IMR-90 (cell line): ENCODE measurements around the gene JAK1. TPM values are rescaled to one million over a fixed set of nuclear protein-coding genes. Genes with fewer than 3 reads are reported as not detected.

Source experiments
- ATAC-seq: fragments of 200-7000 bp; cut with Tn5 transposase; 2 replicates; pipeline ENCODE4 v1.9.1; 2020; ENCODE audit warnings: low read depth, mild to moderate bottlenecking, moderate library complexity
- BruUV-seq: library from RNA; stranded (reverse); fragments of 400-500 nt; replicated peaks from 2 replicates; lab custom pipeline; 2021; lab: Mats Ljungman, UMichigan
- CTCF ChIA-PET: fragments of 300-600 bp; formaldehyde crosslinking; extraction: SDS; loops from one replicate; lab custom pipeline; 2021; ENCODE audit warnings: antibody characterized with exemption; lab: Yijun Ruan, JAX
- POLR2A ChIA-PET: fragments of 300-600 bp; sonication (Branson Sonifier 250); formaldehyde crosslinking; loops from one replicate; lab custom pipeline; 2022; ENCODE audit warnings: antibody characterized with exemption; ENCODE audit not compliant: unreplicated experiment; lab: Charles Lee
- DNase-seq: peaks from one replicate; pipeline ENCODE4 v3.0.0; 2013
- H2AFZ ChIP-seq: replicated peaks from 2 replicates; pipeline ENCODE3; 2013; ENCODE audit warnings: low read length, mild to moderate bottlenecking; ENCODE audit not compliant: poor library complexity
- H2AK5ac ChIP-seq: 2 replicates; pipeline ENCODE4 v1.6.1; 2013; ENCODE audit warnings: low read depth, low read length, inconsistent platforms
- H2AK9ac ChIP-seq: replicated peaks from 2 replicates; pipeline ENCODE3; 2013; ENCODE audit warnings: mild to moderate bottlenecking, low read depth, low read length, moderate library complexity; ENCODE audit not compliant: poor library complexity
- H2BK120ac ChIP-seq: 2 replicates; pipeline ENCODE4 v1.6.1; 2013; ENCODE audit warnings: low read depth, low read length, inconsistent platforms
- H2BK15ac ChIP-seq: 3 replicates; pipeline ENCODE4 v1.6.1; 2013; ENCODE audit warnings: low read depth, low read length, inconsistent platforms
- H2BK20ac ChIP-seq: 2 replicates; pipeline ENCODE4 v1.6.1; 2013; ENCODE audit warnings: low read depth, mild to moderate bottlenecking, inconsistent platforms, low read length, moderate library complexity
- H2BK5ac ChIP-seq: 2 replicates; pipeline ENCODE4 v1.6.1; 2013; ENCODE audit warnings: mild to moderate bottlenecking, low read depth, low read length, inconsistent platforms; ENCODE audit not compliant: poor library complexity, severe bottlenecking
- H3K14ac ChIP-seq: replicated peaks from 2 replicates; pipeline ENCODE4 v1.6.1; 2013; ENCODE audit warnings: low read depth, low read length, inconsistent platforms
- H3K18ac ChIP-seq: 2 replicates; pipeline ENCODE4 v1.6.1; 2013; ENCODE audit warnings: low read depth, low read length, control low read depth
- H3K23ac ChIP-seq: 2 replicates; pipeline ENCODE4 v1.6.1; 2013; ENCODE audit warnings: low read depth, low read length, inconsistent platforms
- H3K27ac ChIP-seq: 2 replicates; pipeline ENCODE4 v1.5.1; 2013; ENCODE audit warnings: mild to moderate bottlenecking, control low read depth, low read length; ENCODE audit not compliant: insufficient read depth
- H3K27me3 ChIP-seq: 2 replicates; pipeline ENCODE4 v1.6.1; 2013; ENCODE audit warnings: low read length; ENCODE audit not compliant: control insufficient read depth, insufficient read depth
- H3K36me3 ChIP-seq: 2 replicates; pipeline ENCODE4 v1.6.1; 2013; ENCODE audit warnings: low read length, mixed read lengths; ENCODE audit not compliant: control insufficient read depth, insufficient read depth
- H3K4ac ChIP-seq: 2 replicates; pipeline ENCODE4 v1.6.1; 2013; ENCODE audit warnings: low read depth, low read length, inconsistent platforms
- H3K4me1 ChIP-seq: 2 replicates; pipeline ENCODE4 v1.6.1; 2013; ENCODE audit warnings: low read length, mixed read lengths; ENCODE audit not compliant: control insufficient read depth, insufficient read depth
- H3K4me2 ChIP-seq: 2 replicates; pipeline ENCODE4 v1.6.1; 2013; ENCODE audit warnings: low read depth, mild to moderate bottlenecking, control low read depth, low read length, moderate library complexity
- H3K4me3 ChIP-seq: 2 replicates; pipeline ENCODE4 v1.5.1; 2013; ENCODE audit warnings: low read depth, mild to moderate bottlenecking, control low read depth, low read length, moderate library complexity; ENCODE audit not compliant: insufficient read depth
- H3K56ac ChIP-seq: 2 replicates; pipeline ENCODE4 v1.6.1; 2013; ENCODE audit warnings: low read length, inconsistent platforms; ENCODE audit not compliant: insufficient read depth; ENCODE audit errors: extremely low read depth
- H3K79me1 ChIP-seq, 2 experiments: 2 replicates each; pipeline ENCODE4 v1.6.1; 2013; ENCODE audit warnings: low read length in 2 of 2, inconsistent platforms in 1 of 2, low read depth in 1 of 2
- H3K9ac ChIP-seq: 2 replicates; pipeline ENCODE4 v1.6.1; 2013; ENCODE audit warnings: low read depth, low read length, control low read depth
- H3K9me1 ChIP-seq: 2 replicates; pipeline ENCODE4 v1.6.1; 2013; ENCODE audit warnings: low read length, inconsistent platforms; ENCODE audit not compliant: insufficient read depth
- H3K9me3 ChIP-seq: 2 replicates; pipeline ENCODE4 v1.6.1; 2013; ENCODE audit warnings: low read length; ENCODE audit not compliant: control insufficient read depth, insufficient read depth
- H4K20me1 ChIP-seq: 2 replicates; pipeline ENCODE4 v1.6.1; 2013; ENCODE audit warnings: low read length, inconsistent platforms; ENCODE audit not compliant: insufficient read depth
- H4K5ac ChIP-seq: 2 replicates; pipeline ENCODE4 v1.6.1; 2013; ENCODE audit warnings: mild to moderate bottlenecking, low read depth, low read length, control low read depth
- H4K8ac ChIP-seq, 2 experiments: 2 replicates each; pipeline ENCODE4 v1.6.1; 2013; ENCODE audit warnings: low read depth in 2 of 2, low read length in 2 of 2, control low read depth in 1 of 2, inconsistent platforms in 1 of 2
- H4K91ac ChIP-seq: 2 replicates; pipeline ENCODE4 v1.6.1; 2013; ENCODE audit warnings: low read depth, low read length, inconsistent platforms; ENCODE audit not compliant: insufficient read depth
- BHLHE40 ChIP-seq: fragments of 150-350 bp; IDR thresholded peaks from 2 replicates; pipeline ENCODE4 v1.6.1; 2016; ENCODE audit warnings: mild to moderate bottlenecking, low read depth, low read length
- CEBPB ChIP-seq: IDR thresholded peaks from 2 replicates; pipeline ENCODE4 v1.6.1; 2012; ENCODE audit warnings: low read depth, low read length, improper control_type of control experiment
- CHD1 ChIP-seq: IDR thresholded peaks from 2 replicates; pipeline ENCODE4 v1.6.1; 2012; ENCODE audit warnings: low read depth, low read length, improper control_type of control experiment
- CTCF ChIP-seq: conservative IDR thresholded peaks from 2 replicates; pipeline ENCODE4 v1.5.1; 2012; ENCODE audit warnings: mild to moderate bottlenecking, low read depth, low read length, improper control_type of control experiment
- ELK1 ChIP-seq: fragments of 150-350 bp; IDR thresholded peaks from 2 replicates; pipeline ENCODE4 v1.6.1; 2016; ENCODE audit warnings: low read depth, mild to moderate bottlenecking, low read length, moderate library complexity, borderline replicate concordance
- FOS ChIP-seq: fragments of 150-350 bp; IDR thresholded peaks from 2 replicates; pipeline ENCODE4 v1.6.1; 2016; ENCODE audit warnings: low read depth, low read length
- MAFK ChIP-seq: IDR thresholded peaks from 2 replicates; pipeline ENCODE4 v1.6.1; 2012; ENCODE audit warnings: low read depth, low read length, improper control_type of control experiment
- MAZ ChIP-seq: IDR thresholded peaks from 2 replicates; pipeline ENCODE4 v1.6.1; 2012; ENCODE audit warnings: low read depth, mild to moderate bottlenecking, low read length, improper control_type of control experiment, moderate library complexity, borderline replicate concordance
- MXI1 ChIP-seq: IDR thresholded peaks from 2 replicates; pipeline ENCODE4 v1.6.1; 2012; ENCODE audit warnings: low read depth, mild to moderate bottlenecking, low read length, moderate library complexity, borderline replicate concordance
- NFE2L2 ChIP-seq: fragments of 150-350 bp; IDR thresholded peaks from 2 replicates; pipeline ENCODE4 v1.6.1; 2016; ENCODE audit warnings: low read depth, mild to moderate bottlenecking, low read length
- POLR2A ChIP-seq: IDR thresholded peaks from 2 replicates; pipeline ENCODE4 v1.6.1; 2012; ENCODE audit warnings: mild to moderate bottlenecking, low read depth, low read length
- RAD21 ChIP-seq: IDR thresholded peaks from 2 replicates; pipeline ENCODE4 v1.6.1; 2012; ENCODE audit warnings: low read length, improper control_type of control experiment
- RCOR1 ChIP-seq: IDR thresholded peaks from 2 replicates; pipeline ENCODE4 v1.6.1; 2012; ENCODE audit warnings: mild to moderate bottlenecking, low read length, improper control_type of control experiment; ENCODE audit not compliant: insufficient replicate concordance
- RFX5 ChIP-seq: IDR thresholded peaks from 2 replicates; pipeline ENCODE4 v1.8.0; 2012; ENCODE audit warnings: low read depth, mild to moderate bottlenecking, low read length, moderate library complexity
- SMC3 ChIP-seq: fragments of 150-350 bp; IDR thresholded peaks from 2 replicates; pipeline ENCODE4 v1.6.1; 2016; ENCODE audit warnings: low read depth, mild to moderate bottlenecking, antibody characterized with exemption, low read length, moderate library complexity
- USF2 ChIP-seq: fragments of 150-350 bp; IDR thresholded peaks from 2 replicates; pipeline ENCODE4 v1.6.1; 2017; ENCODE audit warnings: mild to moderate bottlenecking, antibody characterized with exemption, low read length, low read depth
- WGBS, 2 experiments: methylation state at CpG; one replicate each; pipeline versions ENCODE4 v1.1.5 to v1.1.7; 2013; ENCODE audit warnings: missing lambda C conversion rate in 2 of 2; ENCODE audit not compliant: insufficient read length in 1 of 2; ENCODE audit errors: extremely low coverage in 2 of 2; 5-methylcytosine and 5-hydroxymethylcytosine counted together
- dilution Hi-C: fragments of 300-500 bp; cut with HindIII; formaldehyde crosslinking; loops from one replicate; pipeline ENCODE4 v1.14.3; 2018; ENCODE audit warnings: low sequenced_read_pairs; ENCODE audit not compliant: unreplicated experiment
- in situ Hi-C: fragments of 300-500 bp; cut with MboI; formaldehyde crosslinking; loops from 3 replicates; pipeline ENCODE4 v1.14.3; 2019; ENCODE audit warnings: low sequenced_read_pairs, inconsistent platforms, mixed read lengths
- intact Hi-C: fragments of 100-400 bp; cut with micrococcal nuclease; formaldehyde crosslinking; loops from 2 replicates; pipeline ENCODE4 v1.10.0; 2022
- polyA plus RNA-seq, 3 experiments: library from polyadenylated mRNA; depleted of rRNA; stranded (reverse); fragments of >200 nt; gene quantifications; 2 replicates each; pipeline ENCODE4 v1.2.3, GENCODE V29; 2012; ENCODE audit warnings: low replicate concordance in 1 of 3
- total RNA-seq: library from RNA; depleted of rRNA; stranded (reverse); fragments of >200 nt; gene quantifications from 2 replicates; pipeline ENCODE4 v1.2.3, GENCODE V29; 2012

The JAK1 gene
- total and polyA plus RNA-seq, 2 of the 4 experiments (the other 2 are of a cell fraction) = 76.9 to 103 TPM

GRCh38 chr1:64877598-64877997 lies 88.8 kb downstream of the JAK1 start:
- H3K4me2 ChIP-seq = no peak overlapping the region
- no peak overlapping the region for H2BK15ac ChIP-seq
- H3K36me3 ChIP-seq = peaks cover 35% of the 10 kb centered on the region
- H2AFZ ChIP-seq = no peak overlapping the region
- no peak overlapping the region for H3K23ac ChIP-seq
- no peak overlapping the region for H2BK20ac ChIP-seq
- in situ Hi-C loops = no loop called here
- H3K56ac ChIP-seq = no peak overlapping the region
- no peak overlapping the region for H2AK9ac ChIP-seq
- H3K14ac ChIP-seq = no peak overlapping the region
- no peak overlapping the region for H3K18ac ChIP-seq
- H3K4ac ChIP-seq = no peak overlapping the region
- no peak overlapping the region for H4K8ac ChIP-seq
- CTCF ChIA-PET = interaction anchor here (0.7 kb wide), 1 partner anchor 1014 kb away, joined by 3 read pairs; no protein-coding TSS in a partner anchor
- H2BK120ac ChIP-seq = no peak overlapping the region
- H2BK5ac ChIP-seq = no peak overlapping the region
- dilution Hi-C loops = no loop called here
- ATAC-seq (no peak), DNase-seq (no peak)
- no peak overlapping the region for H3K27ac ChIP-seq
- H3K9me1 ChIP-seq = peaks cover 7% of the 10 kb centered on the region
- no TSS peak for BruUV-seq
- no peak overlapping the region for H2AK5ac ChIP-seq
- no CpG with 5 or more reads among the region's 1 CpG for WGBS, 2 experiments
- H3K9ac ChIP-seq = no peak overlapping the region
- no peaks in the 10 kb centered on the region for H3K9me3 ChIP-seq
- no peaks in the 10 kb centered on the region for H3K27me3 ChIP-seq
- peaks cover 7% of the 10 kb centered on the region for H4K20me1 ChIP-seq
- H3K4me3 ChIP-seq = no peak overlapping the region
- H3K4me1 ChIP-seq = peaks cover 3% of the 10 kb centered on the region
- POLR2A ChIA-PET = no interaction called here
- intact Hi-C loops = loop anchor here (5.0 kb wide), 2 partner anchors 90 to 130 kb away; partner anchors contain the start of gene JAK1
- no peak overlapping the region for H4K91ac ChIP-seq
- TF ChIP-seq NFE2L2 (no peak), RFX5 (no peak), RCOR1 (no peak), CEBPB (no peak), POLR2A (no peak), CHD1 (no peak), CTCF (no peak), RAD21 (no peak), MAFK (no peak), SMC3 (no peak), USF2 (no peak), FOS (no peak), MXI1 (no peak), ELK1 (no peak), BHLHE40 (no peak), MAZ (no peak)
- no peak overlapping the region for H4K5ac ChIP-seq
- H3K79me1 ChIP-seq = peaks cover 8 to 46% of the 10 kb centered on the region in 2 experiments
